ENCODE data around the gene NUP88.

The NUP88 gene

GRCh38 chr17:5355421-5356129 is 63.9 kb downstream of the NUP88 start:
- Histone ChIP-seq H3K27ac (ENCODE audit: low read length) (no peak overlapping the region), H3K36me3 (ENCODE audit: control insufficient read depth in 2 of 2, insufficient read depth in 2 of 2, low read length in 2 of 2) (peaks cover 16 to 20% of the 10 kb centered on the region in 2 donors), H3K4me3 (ENCODE audit: low read length in 2 of 2) (no peak overlapping the region), H3K9me3 (ENCODE audit: control insufficient read depth in 2 of 2, low read length in 2 of 2) (no peaks in the 10 kb centered on the region), H3K4me1 (ENCODE audit: control insufficient read depth, insufficient read depth, low read length) (no peaks in the 10 kb centered on the region), H3K27me3 (ENCODE audit: control insufficient read depth in 1 of 2, insufficient read depth in 2 of 2, low read length in 2 of 2) (no peaks in the 10 kb centered on the region), H3K9ac (ENCODE audit: low read length in 2 of 2) (no peak overlapping the region)

DNA sequence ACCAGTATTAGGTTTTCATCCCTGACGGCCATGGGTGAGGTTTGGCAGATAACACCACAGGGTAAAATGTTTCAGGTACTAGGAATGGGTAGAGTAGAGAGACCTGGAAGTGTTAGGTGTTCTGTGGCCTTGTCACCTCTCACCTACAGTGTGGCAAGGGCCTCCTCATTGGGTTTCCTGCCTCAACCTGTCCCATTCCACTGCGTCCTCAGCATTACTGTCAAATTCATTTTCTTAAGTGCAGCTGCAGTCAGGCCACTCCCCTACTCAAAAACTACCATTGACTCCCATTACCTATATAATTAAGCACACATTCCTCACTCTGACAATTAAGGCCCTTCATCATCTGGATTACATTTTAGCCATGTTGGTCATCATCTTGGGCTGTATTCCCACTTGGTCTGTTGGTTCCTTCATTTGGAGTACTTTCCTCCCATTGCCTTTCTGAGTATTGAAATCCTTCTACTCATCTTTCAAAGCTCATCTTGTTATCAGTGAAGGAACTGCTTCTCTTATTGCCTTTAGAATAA is 64.5 kb downstream of the NUP88 start:
- no peak overlapping the region for H3K4me3 ChIP-seq (ENCODE audit: low read length in 2 of 2)
- no peaks in the 10 kb centered on the region for H3K27me3 ChIP-seq (ENCODE audit: control insufficient read depth in 1 of 2, insufficient read depth in 2 of 2, low read length in 2 of 2)
- H3K4me1 ChIP-seq (ENCODE audit: control insufficient read depth, insufficient read depth, low read length): no peaks in the 10 kb centered on the region
- H3K9ac ChIP-seq (ENCODE audit: low read length in 2 of 2): no peak overlapping the region
- H3K9me3 ChIP-seq (ENCODE audit: control insufficient read depth in 2 of 2, low read length in 2 of 2): no peaks in the 10 kb centered on the region
- no peak overlapping the region for H3K27ac ChIP-seq (ENCODE audit: low read length)
- H3K36me3 ChIP-seq (ENCODE audit: control insufficient read depth in 2 of 2, insufficient read depth in 2 of 2, low read length in 2 of 2): peaks cover 18 to 20% of the 10 kb centered on the region in 2 donors

DNA sequence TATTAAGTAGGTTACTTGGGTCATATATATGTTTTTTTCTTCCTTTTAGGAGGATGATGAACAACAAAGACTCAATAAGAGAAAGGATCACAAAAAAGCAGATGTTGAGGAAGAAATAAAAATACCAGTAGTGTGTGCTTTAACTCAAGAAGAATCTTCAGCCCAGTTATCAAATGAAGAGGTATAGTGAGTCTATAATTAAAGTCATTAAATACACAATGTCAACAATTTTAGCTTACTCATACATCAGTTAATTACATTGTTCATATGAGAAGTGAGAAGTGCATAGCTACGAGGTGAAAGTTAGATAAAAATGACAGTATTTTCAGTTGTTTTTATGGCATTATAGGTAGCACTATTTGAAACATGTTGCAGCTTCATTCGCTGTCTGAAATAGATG is 65.2 kb downstream of the NUP88 start:
- Histone ChIP-seq H3K9me3 (ENCODE audit: control insufficient read depth in 2 of 2, low read length in 2 of 2) (no peaks in the 10 kb centered on the region), H3K4me1 (ENCODE audit: control insufficient read depth, insufficient read depth, low read length) (no peaks in the 10 kb centered on the region), H3K27ac (ENCODE audit: low read length) (no peak overlapping the region), H3K36me3 (ENCODE audit: control insufficient read depth in 2 of 2, insufficient read depth in 2 of 2, low read length in 2 of 2) (peaks cover 20% of the 10 kb centered on the region in 2 donors), H3K4me3 (ENCODE audit: low read length in 2 of 2) (no peak overlapping the region), H3K27me3 (ENCODE audit: control insufficient read depth in 1 of 2, insufficient read depth in 2 of 2, low read length in 2 of 2) (no peaks in the 10 kb centered on the region), H3K9ac (ENCODE audit: low read length in 2 of 2) (no peak overlapping the region)

- Histone ChIP-seq H3K36me3 (ENCODE audit: control insufficient read depth in 2 of 2, insufficient read depth in 2 of 2, low read length in 2 of 2) (peaks cover 15 to 27% of the 10 kb centered on the region in 2 donors), H3K9me3 (ENCODE audit: control insufficient read depth in 2 of 2, low read length in 2 of 2) (no peaks in the 10 kb centered on the region), H3K4me3 (ENCODE audit: low read length in 2 of 2) (no peak overlapping the region), H3K9ac (ENCODE audit: low read length in 2 of 2) (no peak overlapping the region), H3K4me1 (ENCODE audit: control insufficient read depth, insufficient read depth, low read length) (no peaks in the 10 kb centered on the region), H3K27ac (ENCODE audit: low read length) (no peak overlapping the region), H3K27me3 (ENCODE audit: control insufficient read depth in 1 of 2, insufficient read depth in 2 of 2, low read length in 2 of 2) (no peaks in the 10 kb centered on the region)
These were observed 66.7 kb downstream of the NUP88 start for GRCh38 chr17:5352681-5353289.

GRCh38 chr17:5344914-5345313 is 74.5 kb downstream of the NUP88 start:
- H3K27ac ChIP-seq (ENCODE audit: low read length): no peak overlapping the region
- no peak overlapping the region for H3K4me3 ChIP-seq (ENCODE audit: low read length in 2 of 2)
- no peaks in the 10 kb centered on the region for H3K27me3 ChIP-seq (ENCODE audit: control insufficient read depth in 1 of 2, insufficient read depth in 2 of 2, low read length in 2 of 2)
- H3K9me3 ChIP-seq (ENCODE audit: control insufficient read depth in 2 of 2, low read length in 2 of 2): no peaks in the 10 kb centered on the region
- H3K4me1 ChIP-seq (ENCODE audit: control insufficient read depth, insufficient read depth, low read length): no peaks in the 10 kb centered on the region
- no peak overlapping the region for H3K9ac ChIP-seq (ENCODE audit: low read length in 2 of 2)
- H3K36me3 ChIP-seq (ENCODE audit: control insufficient read depth in 2 of 2, insufficient read depth in 2 of 2, low read length in 2 of 2): peaks cover 6 to 14% of the 10 kb centered on the region in 2 donors

All from stomach smooth muscle (tissue), 2 donors.